Subcutaneous adipose tissue (tissue), 4 donors: Measurements from ENCODE around the gene MLIP. TPM values are rescaled to one million over a fixed set of nuclear protein-coding genes. Genes with fewer than 3 reads are reported as not detected.

Source experiments
- CTCF ChIP-seq: fragments of 450-650 bp; IDR thresholded peaks from one replicate; pipeline ENCODE4 v1.5.1; 2016; ENCODE audit warnings: low read depth, mild to moderate bottlenecking, control low read depth, antibody characterized with exemption, moderate library complexity
- total RNA-seq, 4 donors: library from RNA; depleted of rRNA; stranded (reverse); fragments of >200 nt; gene quantifications; one replicate each; pipeline ENCODE4 v1.1.0, GENCODE V29; 2016

The MLIP gene
- total RNA-seq, 4 donors from 2014 or later, result 0.51 to 10.1 (median 4.6) TPM

DNA sequence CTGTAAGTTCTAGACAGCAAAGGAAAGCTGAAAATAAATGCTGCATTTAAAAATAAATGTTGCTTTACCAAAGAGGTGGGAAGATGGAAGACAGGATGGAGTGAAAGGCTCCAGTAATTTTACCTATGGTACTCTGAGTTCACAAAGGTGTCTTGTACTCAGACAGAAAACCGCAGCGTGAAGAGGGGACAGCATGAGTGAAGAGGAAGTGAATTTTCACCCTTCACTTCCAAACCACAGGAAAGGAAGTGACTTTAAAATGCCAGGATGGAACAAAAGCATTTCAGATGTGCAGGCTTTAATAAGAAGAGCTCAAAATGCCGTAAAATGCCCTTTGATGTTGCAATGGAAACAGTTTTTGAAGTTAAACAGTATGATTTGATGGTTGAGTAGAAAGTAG is 105.8 kb downstream of the MLIP start:
- TF ChIP-seq CTCF, result no peak

- no peak for TF ChIP-seq CTCF
Observed at GRCh38 chr6:54222217-54222616, 111.0 kb downstream of the MLIP start.

GRCh38 chr6:54232703-54233102 is 121.5 kb downstream of the MLIP start:
- TF ChIP-seq CTCF, result no peak

DNA sequence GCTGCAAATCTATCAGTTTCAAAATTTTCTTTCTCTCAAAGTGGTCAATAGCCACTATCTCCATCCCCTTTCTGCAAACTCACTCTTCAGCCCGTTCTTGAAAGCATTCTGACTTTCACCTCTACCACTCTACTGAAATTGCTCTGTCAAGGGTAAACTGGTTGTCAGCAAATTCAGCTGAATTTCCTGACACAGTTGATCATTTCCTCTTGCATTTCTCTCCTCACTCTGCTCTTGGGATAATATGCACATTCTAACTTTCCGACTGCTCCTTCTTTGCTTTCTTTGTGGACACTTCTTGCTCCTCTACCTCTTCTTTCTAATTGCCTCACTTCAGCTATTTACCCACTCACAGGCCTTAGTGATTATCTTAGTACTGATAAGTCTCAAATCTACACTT is 123.3 kb downstream of the MLIP start:
- TF ChIP-seq CTCF, result no peak

DNA sequence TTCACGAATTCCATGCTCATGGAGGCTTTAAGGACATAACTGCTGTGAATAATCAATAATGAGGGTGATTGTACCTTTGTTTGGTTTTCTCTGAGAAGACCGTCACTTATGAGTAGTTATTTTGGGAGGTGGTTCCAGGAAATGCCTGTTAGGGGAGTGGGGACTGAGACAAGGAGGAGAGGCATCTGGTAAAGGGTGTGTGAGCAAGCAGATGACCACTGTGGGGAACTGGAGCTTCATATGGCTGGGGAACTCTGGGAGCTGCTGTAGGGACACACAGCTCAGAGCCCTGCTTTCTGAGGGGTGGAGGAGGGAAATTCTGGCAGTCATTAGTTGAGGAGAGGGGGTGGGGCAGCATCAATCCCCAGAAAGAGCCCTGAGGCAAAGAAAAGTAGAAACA is 125.7 kb downstream of the MLIP start:
- TF ChIP-seq CTCF, result no peak

DNA sequence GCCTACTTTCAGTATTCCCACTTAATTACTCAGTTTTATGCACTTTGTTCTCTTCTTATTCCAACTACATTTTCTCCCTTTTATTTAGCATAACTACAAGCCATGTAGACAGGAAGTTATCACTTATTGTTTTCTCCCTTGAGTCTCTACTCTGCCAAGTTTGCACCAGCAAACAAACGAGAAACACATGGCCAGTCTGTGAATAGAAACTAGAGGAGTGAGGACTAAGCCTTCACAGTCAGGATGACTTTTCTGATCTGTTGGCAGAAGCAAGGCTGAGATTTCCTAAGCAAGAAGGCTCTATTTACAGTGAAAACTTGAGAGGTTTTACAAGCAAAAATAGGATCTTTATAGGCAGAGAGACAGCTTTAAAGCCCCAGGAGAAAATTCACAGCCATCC is 127.2 kb downstream of the MLIP start:
- no peak for TF ChIP-seq CTCF

DNA sequence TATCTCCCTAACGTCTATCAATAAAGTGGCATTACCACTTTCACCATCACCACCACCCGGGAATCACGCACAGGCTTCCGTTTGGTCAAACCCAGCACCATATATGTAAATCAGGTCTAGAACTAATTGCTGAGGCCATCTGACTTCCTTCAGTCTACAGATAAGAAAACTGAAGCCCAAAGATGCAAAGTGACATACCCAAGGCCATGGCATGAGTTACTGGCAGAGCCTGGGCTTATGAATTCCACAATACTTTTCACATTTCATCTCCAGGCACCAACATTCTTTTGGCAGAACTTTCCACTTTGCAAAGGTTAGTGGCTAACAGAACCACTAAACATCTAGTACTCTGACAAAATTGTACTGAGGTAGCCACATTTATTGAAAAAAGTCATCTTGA is 132.5 kb downstream of the MLIP start:
- no peak for TF ChIP-seq CTCF

GRCh38 chr6:54244430-54244829 is 133.2 kb downstream of the MLIP start:
- TF ChIP-seq CTCF, result no peak
